ENCODE measurements around the gene MDGA2.

DNA sequence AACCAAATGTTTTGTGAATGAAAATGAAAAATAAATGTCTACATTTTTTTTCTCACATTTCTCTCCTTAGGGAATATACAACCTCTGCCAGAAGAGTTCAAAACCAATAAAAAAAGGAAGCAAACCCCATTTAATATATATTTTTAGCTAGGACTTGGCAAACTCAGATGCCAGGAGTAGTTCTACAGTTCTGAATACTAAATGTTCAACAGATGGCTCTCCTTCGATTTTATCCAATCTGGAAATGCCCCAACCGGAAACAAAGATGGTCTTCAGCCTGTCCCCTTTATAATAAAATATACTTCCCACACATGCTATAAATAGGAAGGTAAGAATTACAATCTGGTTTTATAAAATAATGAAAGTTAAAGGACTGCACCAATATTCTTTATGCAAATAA, 330.4 kb downstream of the MDGA2 start:
- TF ChIP-seq, protein P1, sequence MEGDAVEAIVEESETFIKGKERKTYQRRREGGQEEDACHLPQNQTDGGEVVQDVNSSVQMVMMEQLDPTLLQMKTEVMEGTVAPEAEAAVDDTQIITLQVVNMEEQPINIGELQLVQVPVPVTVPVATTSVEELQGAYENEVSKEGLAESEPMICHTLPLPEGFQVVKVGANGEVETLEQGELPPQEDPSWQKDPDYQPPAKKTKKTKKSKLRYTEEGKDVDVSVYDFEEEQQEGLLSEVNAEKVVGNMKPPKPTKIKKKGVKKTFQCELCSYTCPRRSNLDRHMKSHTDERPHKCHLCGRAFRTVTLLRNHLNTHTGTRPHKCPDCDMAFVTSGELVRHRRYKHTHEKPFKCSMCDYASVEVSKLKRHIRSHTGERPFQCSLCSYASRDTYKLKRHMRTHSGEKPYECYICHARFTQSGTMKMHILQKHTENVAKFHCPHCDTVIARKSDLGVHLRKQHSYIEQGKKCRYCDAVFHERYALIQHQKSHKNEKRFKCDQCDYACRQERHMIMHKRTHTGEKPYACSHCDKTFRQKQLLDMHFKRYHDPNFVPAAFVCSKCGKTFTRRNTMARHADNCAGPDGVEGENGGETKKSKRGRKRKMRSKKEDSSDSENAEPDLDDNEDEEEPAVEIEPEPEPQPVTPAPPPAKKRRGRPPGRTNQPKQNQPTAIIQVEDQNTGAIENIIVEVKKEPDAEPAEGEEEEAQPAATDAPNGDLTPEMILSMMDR (IDR thresholded peaks at IDR 0.05), result no peak
- TF ChIP-seq POLR2A (IDR thresholded peaks at IDR 0.05), result no peak

Data from heart left ventricle (tissue), 13 donors.